Ishikawa (cell line): ENCODE measurements around the gene CAMTA1.

ENCODE experiments used
- CEBPB ChIP-seq: IDR thresholded peaks from 2 replicates; pipeline ENCODE4 v1.6.1; 2012
- CREB1 ChIP-seq: IDR thresholded peaks from 2 replicates; pipeline ENCODE4 v1.6.1; 2012; ENCODE audit warnings: low read depth
- EGR1 ChIP-seq: IDR thresholded peaks from 2 replicates; pipeline ENCODE4 v1.6.1; 2012
- EP300 ChIP-seq: IDR thresholded peaks from 2 replicates; pipeline ENCODE4 v1.6.1; 2012; ENCODE audit warnings: borderline replicate concordance
- FOXM1 ChIP-seq: IDR thresholded peaks from 2 replicates; pipeline ENCODE4 v1.6.1; 2012; ENCODE audit warnings: low read depth, borderline replicate concordance
- MAX ChIP-seq: IDR thresholded peaks from 2 replicates; pipeline ENCODE4 v1.6.1; 2012
- NFIC ChIP-seq: IDR thresholded peaks from 2 replicates; pipeline ENCODE4 v1.6.1; 2012
- RAD21 ChIP-seq: IDR thresholded peaks from 2 replicates; pipeline ENCODE4 v1.6.1; 2012; ENCODE audit warnings: low read depth
- TAF1 ChIP-seq: IDR thresholded peaks from 2 replicates; pipeline ENCODE4 v1.6.1; 2012; ENCODE audit warnings: low read depth, mild to moderate bottlenecking
- USF1 ChIP-seq: IDR thresholded peaks from 2 replicates; pipeline ENCODE4 v1.6.1; 2012
- YY1 ChIP-seq: IDR thresholded peaks from 2 replicates; pipeline ENCODE4 v1.6.1; 2012; ENCODE audit warnings: low read depth
- ZBTB7A ChIP-seq: IDR thresholded peaks from 2 replicates; pipeline ENCODE4 v1.6.1; 2012; ENCODE audit warnings: low read depth
- TF ChIP-seq, protein P1 (sequence below): IDR thresholded peaks from 2 replicates; pipeline ENCODE4 v1.6.1; 2012; ENCODE audit warnings: low read depth, mild to moderate bottlenecking

- no peak for TF ChIP-seq CEBPB
- no peak for TF ChIP-seq TAF1
- TF ChIP-seq EP300: no peak
- TF ChIP-seq RAD21: no peak
- TF ChIP-seq ZBTB7A: no peak
- no peak for TF ChIP-seq CREB1
- TF ChIP-seq, protein P1, sequence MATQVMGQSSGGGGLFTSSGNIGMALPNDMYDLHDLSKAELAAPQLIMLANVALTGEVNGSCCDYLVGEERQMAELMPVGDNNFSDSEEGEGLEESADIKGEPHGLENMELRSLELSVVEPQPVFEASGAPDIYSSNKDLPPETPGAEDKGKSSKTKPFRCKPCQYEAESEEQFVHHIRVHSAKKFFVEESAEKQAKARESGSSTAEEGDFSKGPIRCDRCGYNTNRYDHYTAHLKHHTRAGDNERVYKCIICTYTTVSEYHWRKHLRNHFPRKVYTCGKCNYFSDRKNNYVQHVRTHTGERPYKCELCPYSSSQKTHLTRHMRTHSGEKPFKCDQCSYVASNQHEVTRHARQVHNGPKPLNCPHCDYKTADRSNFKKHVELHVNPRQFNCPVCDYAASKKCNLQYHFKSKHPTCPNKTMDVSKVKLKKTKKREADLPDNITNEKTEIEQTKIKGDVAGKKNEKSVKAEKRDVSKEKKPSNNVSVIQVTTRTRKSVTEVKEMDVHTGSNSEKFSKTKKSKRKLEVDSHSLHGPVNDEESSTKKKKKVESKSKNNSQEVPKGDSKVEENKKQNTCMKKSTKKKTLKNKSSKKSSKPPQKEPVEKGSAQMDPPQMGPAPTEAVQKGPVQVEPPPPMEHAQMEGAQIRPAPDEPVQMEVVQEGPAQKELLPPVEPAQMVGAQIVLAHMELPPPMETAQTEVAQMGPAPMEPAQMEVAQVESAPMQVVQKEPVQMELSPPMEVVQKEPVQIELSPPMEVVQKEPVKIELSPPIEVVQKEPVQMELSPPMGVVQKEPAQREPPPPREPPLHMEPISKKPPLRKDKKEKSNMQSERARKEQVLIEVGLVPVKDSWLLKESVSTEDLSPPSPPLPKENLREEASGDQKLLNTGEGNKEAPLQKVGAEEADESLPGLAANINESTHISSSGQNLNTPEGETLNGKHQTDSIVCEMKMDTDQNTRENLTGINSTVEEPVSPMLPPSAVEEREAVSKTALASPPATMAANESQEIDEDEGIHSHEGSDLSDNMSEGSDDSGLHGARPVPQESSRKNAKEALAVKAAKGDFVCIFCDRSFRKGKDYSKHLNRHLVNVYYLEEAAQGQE: no peak
- no peak for TF ChIP-seq FOXM1
- no peak for TF ChIP-seq USF1
- no peak for TF ChIP-seq YY1
- no peak for TF ChIP-seq MAX
- TF ChIP-seq NFIC: no peak
- TF ChIP-seq EGR1: no peak
Observed at GRCh38 chr1:7250176-7250575, 464.9 kb downstream of the CAMTA1 start.
